Suppressor macrophage (primary cell): ENCODE data around the gene DNMT3L.
"Not testable (repeated sequence)": the region's sequence is repeated elsewhere in the genome, so short reads cannot be mapped to it uniquely, and the experiment has no call there.

Experiments
- DNase-seq, 4 experiments: peaks; one replicate each; pipeline ENCODE4 v3.0.0-alpha.2; 2020 to 2022

The DNMT3L gene

DNA sequence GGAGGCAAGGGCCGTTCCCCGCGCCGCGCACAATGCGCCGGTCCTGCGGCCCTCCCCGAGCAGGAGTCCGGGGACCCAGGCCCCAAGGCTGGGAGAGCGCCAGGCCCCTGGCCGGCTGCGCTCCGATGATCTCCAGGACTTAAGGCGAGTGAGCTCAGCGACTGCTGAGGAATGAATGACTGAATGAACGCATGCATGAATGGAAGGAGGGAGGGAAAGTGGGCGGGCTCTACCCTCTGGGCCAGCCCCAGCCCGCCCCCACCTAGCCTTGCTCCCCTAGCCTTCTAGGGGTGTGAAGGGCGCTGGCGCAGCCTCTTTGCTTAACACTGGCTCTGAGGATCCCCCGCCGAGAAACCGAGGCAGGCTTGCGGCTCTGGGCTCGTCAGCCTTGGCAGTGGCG, 20.4 kb downstream of the DNMT3L start:
- not testable (repeated sequence) for DNase-seq

DNA sequence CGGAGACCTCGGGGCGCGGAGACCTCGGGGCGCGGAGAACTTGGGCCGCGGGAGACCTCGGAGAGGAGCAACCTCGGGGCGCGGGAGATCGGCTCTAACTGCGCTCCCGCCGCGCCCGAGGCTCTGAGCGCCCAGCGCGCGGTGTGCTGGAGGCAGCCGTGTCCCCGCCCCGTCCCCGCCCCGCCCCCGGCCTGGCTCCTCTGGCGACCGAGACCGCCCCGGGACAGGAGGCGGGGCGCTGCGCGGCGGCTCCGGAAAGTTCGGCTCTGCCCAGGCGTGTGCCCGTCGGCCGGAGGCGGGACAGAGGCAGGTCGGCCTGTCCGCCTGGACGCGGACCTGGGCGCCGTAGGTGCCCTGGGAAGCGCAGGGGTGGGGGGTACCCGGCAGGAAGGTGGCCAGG, 20.9 kb downstream of the DNMT3L start, which contains the start of gene ICOSLG:
Gene ICOSLG, minus strand, starts transcription at position 102 of the 400 bp plus-strand sequence. CDS start 126 bp downstream, outside the sequence.
- DNase-seq: not testable (repeated sequence)

DNA sequence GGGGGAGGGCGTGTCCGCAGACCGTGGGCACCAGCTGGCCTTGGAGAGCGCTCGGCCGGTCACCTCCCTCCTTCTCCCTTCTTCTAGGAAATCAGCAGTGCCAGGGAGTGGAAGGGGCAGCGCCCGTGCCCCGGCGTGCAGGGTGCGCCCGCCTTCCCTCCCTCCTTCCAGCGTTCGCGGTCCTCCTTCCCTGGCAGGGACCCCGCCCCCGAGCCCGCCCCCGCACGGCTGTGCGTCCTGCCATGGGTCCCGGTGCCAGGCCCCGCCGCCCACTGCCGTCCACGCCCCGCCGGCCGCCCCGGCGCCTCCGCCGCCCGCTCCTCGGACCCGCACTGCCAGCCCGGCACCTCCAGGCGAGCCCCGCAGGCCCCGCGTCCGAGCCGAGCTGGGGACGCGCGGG, 21.3 kb downstream of the DNMT3L start:
- DNase-seq: not testable (repeated sequence)

DNA sequence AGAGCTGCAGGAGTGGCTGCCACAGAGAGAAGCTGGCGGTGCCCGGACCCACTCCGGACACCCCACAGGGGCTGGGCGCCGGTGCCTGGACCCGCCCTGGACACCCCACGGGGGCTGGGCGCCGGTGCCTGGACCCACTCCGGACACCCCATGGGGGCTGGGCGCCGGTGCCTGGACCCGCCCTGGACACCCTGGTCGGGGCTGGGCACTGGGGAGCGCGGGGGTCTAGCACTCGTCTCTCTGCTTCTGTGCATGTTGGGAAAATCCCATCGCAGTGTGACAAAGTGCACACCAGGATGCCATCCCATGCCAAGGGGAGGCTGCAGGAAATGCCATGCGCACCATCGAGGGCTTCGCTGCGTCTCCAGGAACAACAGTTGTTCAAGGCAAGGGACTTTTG, 32.1 kb downstream of the DNMT3L start:
- DNase-seq: not testable (repeated sequence)

DNA sequence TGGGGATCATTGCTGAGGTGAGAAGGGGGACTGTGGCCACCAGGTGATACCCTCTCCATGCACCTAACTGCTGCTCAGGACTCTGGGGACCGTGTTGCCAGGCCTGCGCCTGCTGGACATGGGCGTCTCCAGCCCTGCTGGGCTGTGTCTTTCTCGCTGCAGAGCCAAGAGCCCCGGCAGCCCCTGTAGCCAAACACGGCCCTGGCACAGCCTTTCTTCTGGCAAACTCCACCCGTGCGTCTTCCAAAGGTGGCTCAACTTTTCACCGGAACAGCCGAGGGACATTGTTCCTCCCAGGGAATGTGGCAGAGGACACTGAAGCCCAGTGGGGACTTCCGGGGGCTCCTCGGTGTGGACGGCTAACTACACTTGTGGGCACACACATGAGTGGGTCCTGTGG, 33.6 kb downstream of the DNMT3L start:
- DNase-seq: not testable (repeated sequence)

DNA sequence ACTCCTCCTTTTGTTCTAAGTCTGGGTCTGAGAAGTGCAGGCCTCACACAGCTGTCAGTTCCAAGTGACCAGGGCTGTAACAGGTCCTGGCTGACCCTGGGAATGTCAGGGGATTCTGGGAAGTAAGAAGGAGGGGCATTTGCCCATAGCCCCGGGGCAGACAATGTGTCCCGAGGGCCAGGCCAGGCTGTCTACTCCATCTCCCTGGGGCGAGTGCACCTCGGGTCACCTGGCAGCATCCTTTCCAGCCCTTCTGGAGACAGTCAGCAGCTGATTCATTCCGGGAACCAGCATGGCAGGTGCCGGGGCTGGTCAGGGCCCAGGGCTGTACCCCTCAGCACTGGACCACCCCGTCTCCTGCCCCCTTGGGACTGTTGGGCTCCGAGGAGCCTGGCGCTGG, 34.1 kb downstream of the DNMT3L start:
- not testable (repeated sequence) for DNase-seq

DNA sequence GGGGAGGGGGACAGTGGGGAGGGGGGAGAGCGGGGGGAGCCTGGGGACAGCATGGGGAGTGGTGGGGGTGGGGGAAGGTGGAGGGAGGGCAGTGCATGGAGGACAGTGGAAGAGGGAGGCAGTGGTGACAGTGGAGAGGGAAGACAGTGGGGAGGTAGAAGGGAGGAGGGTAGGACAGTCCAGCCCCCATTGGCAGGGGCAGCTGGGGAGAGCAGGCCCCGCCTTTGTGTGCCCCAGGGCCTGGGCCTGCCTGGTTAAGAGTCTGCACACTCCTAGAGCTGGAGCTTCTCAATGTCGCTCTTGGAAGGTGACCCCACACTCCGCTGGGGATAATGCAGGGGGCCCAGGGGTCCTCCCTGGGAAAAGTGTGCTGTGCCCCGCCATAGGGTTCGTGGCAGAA, 36.1 kb downstream of the DNMT3L start:
- not testable (repeated sequence) for DNase-seq

DNA sequence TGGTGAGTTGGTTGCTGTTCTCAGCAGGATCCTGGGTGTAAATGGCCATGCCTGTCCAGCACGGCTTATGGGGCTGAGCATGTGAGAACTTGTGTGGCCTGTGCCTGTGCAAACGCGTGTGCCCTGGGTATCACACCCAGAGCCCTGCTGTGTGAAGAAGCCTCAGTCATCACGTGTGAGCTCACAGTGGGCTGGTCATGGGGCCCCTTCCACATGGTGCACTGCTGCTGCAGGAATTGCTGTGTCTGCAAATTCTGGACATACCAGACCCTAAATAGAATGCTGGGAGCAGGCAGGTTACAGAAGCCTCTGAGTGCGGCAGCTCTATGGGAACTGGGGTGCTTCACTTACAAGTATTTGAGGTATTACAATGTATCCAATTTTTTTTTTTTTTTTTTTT, 38.4 kb downstream of the DNMT3L start:
- not testable (repeated sequence) for DNase-seq

DNA sequence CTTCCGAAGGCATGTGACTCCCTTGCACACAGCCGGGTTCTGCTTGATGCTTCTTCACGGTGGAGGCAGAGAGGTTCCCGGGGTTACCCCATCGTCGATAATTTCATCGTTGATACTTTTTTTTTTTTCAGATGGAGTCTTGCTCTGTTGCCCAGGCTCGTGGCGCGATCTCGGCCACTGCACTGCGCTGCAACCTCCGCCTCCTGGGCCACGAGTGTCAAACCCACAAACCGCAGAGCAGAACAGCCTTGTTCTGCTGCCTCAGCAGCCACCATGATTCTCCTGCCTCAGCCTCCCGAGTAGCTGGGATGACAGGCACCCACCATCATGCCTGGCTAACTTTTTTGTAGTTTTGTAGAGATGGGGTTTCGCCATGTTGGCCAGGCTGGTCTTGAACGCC, 41.0 kb downstream of the DNMT3L start:
- not testable (repeated sequence) for DNase-seq

DNA sequence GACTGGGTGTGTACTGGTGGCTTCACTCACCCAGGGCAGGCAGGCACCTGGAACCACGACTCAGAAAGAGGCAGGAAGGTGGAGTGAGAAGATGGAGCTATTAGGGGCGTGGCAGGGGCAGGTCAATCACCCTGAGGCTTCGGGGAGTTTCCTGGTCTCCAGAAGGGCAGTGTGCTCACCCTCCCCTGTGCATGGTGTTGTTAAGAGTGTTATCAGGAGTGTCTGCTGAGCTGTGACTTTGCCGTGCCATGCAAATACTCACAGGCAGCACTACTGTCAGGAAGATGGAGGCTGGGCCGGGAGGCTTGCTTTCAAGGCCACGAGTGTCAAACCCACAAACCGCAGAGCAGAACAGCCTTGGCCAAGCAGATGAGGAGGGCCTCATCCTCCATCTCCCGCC, 43.2 kb downstream of the DNMT3L start:
- not testable (repeated sequence) for DNase-seq

DNA sequence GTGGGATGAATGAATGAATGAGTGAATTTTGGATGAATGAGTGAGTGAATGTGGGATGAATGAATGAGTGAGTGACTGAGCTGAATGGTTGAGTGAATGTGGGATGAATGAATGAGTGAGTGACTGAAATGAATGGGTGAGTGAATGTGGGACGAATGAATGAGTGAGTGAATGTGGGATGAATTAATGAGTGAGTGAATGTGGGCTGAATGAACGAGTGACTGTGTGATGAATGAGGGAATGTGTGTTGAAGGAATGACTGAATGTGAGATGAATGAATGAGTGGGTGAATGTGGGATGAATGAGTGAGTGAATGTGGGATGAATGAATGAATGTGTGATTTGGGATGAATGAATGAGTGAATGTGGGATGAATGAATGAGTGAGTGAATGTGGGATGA, 49.7 kb downstream of the DNMT3L start:
- not testable (repeated sequence) for DNase-seq

DNA sequence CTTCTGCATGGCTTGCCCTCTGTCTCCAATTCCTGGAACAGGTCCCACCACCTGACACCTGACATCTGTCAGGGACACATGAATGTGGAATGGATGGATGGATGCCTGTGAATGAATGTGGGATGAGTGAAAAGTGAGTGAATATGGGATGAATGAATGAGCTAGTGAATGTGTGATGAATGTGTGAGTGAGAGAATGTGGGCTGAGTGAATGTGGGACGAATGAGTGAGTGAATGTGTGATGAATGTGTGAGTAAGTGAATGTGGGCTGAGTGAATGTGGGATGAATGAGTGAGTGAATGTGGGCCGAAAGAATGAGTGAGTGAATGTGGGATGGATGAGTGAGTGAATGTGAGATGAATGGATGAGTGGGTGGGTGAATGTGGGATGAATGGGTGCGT, 50.1 kb downstream of the DNMT3L start:
- not testable (repeated sequence) for DNase-seq

DNA sequence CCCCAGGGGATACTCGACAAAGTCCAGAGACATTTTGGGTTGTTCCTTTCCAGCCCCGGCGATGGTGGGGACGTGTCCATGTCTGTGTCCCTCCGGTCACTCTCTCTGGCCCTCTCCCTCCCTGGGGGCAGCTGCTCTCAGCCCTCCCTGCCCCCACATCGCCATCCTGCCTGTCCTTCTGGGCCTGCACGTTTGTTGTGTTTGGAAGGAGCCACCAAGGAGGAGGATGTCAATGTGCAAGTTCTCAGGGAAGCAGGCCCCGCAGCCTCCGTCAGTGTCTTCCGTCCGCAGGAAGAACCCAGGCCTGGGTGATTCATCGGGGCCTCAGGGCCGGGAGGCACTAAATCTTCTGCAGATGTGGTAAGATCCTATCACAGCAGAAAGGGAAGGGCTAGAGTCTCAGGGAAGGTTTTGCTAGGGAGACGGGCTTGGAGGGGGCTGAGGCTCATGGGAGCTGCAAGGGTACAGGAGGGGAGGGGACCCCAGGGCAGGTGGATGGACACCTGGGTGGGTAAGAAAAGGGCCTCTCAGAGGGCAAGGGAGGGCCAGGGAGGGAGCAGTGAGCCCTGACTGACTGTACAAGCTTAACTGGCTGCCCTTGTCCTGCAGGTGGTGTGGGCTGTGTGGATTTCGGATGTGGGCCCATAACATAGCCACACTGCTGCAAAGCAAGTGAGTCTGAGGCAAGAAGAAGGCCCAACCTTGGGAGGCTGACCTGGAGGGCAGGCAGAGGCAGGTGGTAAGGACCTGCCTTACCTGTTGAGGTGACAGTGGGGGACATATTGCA, 53.6 kb downstream of the DNMT3L start:
- peak; percentile 0 to 37 (median 18) for DNase-seq

DNA sequence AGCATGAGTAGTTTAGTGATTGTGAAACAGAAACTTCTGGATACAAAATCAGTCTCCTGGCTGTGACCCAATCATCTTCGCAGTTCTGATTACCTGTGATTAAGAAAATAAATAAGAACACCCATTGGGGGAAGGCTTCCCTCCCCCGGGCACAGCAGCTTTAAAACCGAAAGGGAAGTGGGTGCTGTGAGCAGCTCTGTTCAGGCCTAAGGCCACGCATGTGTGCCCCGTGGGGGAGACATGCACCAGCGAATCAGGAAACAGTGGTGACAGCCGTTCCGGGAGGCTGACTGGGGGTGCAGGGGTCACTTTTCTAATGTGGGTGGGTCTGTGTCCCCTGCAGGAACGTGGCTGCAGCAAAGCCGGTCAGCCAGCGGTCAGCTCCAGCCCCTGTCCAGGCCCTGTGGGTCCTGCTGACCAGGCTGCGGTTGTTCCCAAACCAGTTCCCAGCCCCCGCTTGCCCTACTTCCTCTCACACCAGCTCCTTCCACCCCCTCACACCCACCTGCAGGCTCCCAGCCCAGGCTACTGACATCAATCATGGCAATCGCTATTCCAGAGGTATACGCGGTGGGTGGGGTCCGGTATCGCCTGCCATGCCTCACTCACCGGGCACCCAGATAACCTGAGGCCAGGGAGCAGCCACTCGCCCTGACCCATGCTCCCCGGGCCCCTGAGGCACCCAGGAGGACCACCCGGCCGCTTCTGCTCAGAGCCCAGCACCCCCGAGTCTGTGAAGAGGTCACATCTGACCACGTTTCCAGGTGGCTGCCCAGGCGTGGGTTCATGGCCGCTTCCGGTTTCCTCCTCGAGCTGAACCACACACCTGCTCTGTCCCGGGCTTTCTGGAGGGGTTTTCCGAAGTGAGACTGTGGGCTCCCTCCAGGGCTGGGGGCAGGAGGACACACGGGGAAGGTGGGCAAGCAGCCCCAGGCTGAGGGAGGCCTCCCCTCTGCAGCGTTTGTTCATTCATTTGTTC, 54.7 kb downstream of the DNMT3L start:
- not testable (repeated sequence) for DNase-seq

DNA sequence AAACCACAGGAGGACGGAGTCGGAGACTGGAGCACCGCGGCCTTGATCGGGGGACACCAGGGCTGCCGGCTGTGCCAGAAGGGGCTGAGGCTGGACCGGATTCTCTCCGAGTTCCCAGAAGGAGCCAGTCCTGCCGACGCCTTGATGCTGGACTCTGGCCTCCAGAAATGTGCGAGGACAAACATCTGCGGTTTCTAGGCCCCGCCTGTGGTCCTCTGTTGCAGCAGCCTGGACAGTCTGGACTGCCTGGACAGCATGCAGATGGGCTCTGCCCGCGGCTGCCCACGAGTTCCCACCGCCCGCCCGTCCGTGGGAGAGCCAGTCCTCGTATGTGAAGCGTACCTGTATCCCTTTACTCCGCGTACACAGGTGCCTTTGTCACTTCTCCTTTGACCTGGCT, 55.5 kb downstream of the DNMT3L start:
- not testable (repeated sequence) for DNase-seq

DNA sequence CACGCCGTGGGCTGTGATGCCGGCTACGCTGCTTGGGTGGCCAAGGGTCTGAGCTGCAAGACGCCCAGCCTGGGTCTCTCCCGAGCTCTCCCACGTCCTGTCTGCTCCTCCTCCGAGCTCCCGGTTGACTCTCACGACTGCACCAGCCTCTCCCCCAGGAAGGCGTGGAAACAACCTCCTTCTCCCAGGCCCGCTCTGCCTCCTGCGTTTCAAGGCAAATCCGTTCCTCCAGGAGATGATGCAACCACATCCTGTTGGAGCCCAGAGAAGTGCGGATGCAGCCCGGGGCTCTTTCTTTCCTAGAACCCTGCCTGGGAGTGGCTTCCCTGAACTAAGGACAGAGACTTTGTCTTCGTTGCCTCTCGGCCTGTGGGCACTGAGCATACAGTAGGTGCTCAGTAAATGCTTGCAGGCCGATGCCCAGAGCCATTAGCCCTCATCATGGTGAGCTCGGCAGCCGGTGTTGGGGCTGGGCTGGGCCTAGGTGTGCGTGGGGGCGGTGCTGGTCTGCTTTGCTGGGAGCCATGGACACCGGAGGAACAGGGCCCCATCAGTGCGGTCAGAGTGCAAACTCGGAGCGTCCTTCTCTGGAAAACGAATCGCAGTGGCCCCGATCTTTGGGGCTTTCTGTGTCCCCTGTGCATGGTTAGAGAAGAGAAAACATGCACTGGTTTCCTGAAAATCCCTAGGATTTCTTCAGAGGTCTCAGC, 59.0 kb downstream of the DNMT3L start:
- DNase-seq: not testable (repeated sequence)

DNA sequence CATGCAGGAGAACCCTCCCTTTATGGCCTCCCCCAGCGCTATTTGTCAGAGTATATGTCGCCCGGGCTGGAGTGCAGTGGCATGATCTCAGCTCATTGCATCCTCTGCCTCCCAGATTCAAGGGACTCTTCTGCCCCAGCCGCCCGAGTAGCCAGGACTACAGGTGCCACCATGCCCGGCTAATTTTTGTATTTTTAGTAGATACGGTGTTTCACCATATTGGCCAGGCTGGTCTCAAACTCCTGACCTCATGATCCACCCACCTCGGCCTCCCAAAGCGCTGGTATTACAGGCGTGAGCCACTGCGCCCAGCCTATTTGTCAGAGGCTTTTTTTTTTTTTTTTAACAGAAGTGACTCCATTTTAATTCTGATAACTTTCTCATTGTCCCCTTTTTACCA, 61.7 kb downstream of the DNMT3L start:
- DNase-seq: not testable (repeated sequence)

DNA sequence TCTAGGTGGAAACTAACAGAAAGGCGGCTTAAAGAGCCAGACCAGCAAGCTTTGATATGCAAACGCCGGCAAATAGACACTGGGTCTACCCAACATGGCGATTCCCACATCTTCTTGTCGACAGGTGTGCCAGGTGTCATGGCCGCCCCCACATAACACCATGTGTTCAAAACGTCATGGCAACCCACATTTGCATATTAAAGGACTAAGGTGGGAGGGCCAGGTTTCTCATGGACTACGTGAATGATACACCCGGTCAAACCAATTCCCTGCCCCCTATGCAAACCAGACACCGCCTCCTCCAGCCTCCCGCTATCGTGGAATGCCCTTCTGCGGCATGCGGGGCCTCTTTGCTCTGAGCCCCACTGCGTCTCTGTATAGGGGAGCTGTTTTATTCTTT, 62.2 kb downstream of the DNMT3L start:
- peak in 1 of 4 experiments; percentile 0 for DNase-seq

DNA sequence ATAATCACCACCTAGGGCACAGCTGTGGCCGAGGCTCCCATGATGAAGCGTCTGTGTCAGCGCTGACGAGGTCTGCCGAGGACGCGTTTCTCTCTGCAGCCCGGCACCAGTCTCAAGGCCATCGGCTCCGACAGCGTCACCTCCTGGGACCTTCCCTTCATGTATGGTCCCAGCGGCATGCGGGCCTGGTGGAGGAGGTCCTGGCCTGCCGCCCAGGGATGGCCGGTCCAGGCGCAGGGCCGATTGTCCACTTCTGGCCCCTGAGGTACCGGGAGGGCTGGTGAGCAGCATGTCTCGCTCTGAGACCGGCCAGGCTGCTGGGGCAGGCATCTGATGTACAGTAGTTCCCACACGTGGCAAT, 64.6 kb downstream of the DNMT3L start:
- DNase-seq: peak in 1 of 4 experiments; percentile 0
